A549 treated with CpdA at 1 μM for 4 hours (cell line): ENCODE measurements around the gene TRIO. TPM values are rescaled to one million over a fixed set of nuclear protein-coding genes. Genes with fewer than 3 reads are reported as not detected.

Source experiments
- total RNA-seq: library from RNA; stranded (reverse); fragments of 200-300 nt; extraction: Qiagen RNA extraction; gene quantifications from 5 replicates; pipeline ENCODE4 v1.2.3, GENCODE V29; 2022; ENCODE audit warnings: low read depth

The TRIO gene
- 95.1 to 115 TPM (median 98.1 TPM) in 5 replicates for total RNA-seq

GRCh38 chr5:14142827-14143545 is at the start of gene TRIO:
TSS of gene TRIO (plus strand) at chr5:14143342. CDS start at chr5:14143726, 384 bp downstream.

Other genes with a start within 250 kb of the TRIO start
- gene DNAH5, start 198.7 kb upstream of the TRIO start, total RNA-seq = 0.78 to 1.4 TPM (median 1.1 TPM) in 5 replicates